Neuronal stem cell (in vitro differentiated cells): ENCODE measurements around the gene LRRC32.
A peak's percentile ranks its signal among the peaks of the same experiment; 100 is the strongest.

Experiments
- DNase-seq: peaks from one replicate; pipeline ENCODE4 v3.0.0-alpha.2; 2013; ENCODE audit warnings: low spot score
- H2AFZ ChIP-seq: one replicate; pipeline ENCODE4 v1.6.1; 2013; ENCODE audit warnings: mild to moderate bottlenecking, low read length, inconsistent platforms
- H2AK5ac ChIP-seq: 2 replicates; pipeline ENCODE4 v1.6.1; 2013; ENCODE audit warnings: low read depth, mild to moderate bottlenecking, inconsistent platforms, low read length, moderate library complexity, mixed read lengths
- H2BK120ac ChIP-seq: 2 replicates; pipeline ENCODE4 v1.6.1; 2013; ENCODE audit warnings: low read depth, mild to moderate bottlenecking, inconsistent platforms, low read length, moderate library complexity, mixed read lengths
- H2BK12ac ChIP-seq: one replicate; pipeline ENCODE4 v1.6.1; 2013; ENCODE audit warnings: low read length, inconsistent platforms
- H2BK15ac ChIP-seq: 2 replicates; pipeline ENCODE4 v1.6.1; 2013; ENCODE audit warnings: mild to moderate bottlenecking, low read length, inconsistent platforms, mixed read lengths
- H2BK5ac ChIP-seq: one replicate; pipeline ENCODE4 v1.6.1; 2013; ENCODE audit warnings: inconsistent platforms, mild to moderate bottlenecking, low read length, moderate library complexity
- H3K14ac ChIP-seq: one replicate; pipeline ENCODE4 v1.6.1; 2013; ENCODE audit warnings: low read length, inconsistent platforms
- H3K18ac ChIP-seq: 2 replicates; pipeline ENCODE4 v1.6.1; 2013; ENCODE audit warnings: low read length, inconsistent platforms
- H3K23ac ChIP-seq: 2 replicates; pipeline ENCODE4 v1.6.1; 2013; ENCODE audit warnings: low read depth, mild to moderate bottlenecking, mixed read lengths, low read length, inconsistent platforms; ENCODE audit not compliant: poor library complexity
- H3K27ac ChIP-seq: replicated peaks from 3 replicates; pipeline ENCODE4 v1.5.1; 2013; ENCODE audit warnings: low read length, inconsistent platforms
- H3K27me3 ChIP-seq, 3 experiments: 2 replicates each; pipeline ENCODE4 v1.6.1; 2013; ENCODE audit warnings: low read length in 3 of 3, mild to moderate bottlenecking in 2 of 3, inconsistent platforms in 1 of 3, low read depth in 1 of 3, mixed read lengths in 1 of 3, moderate library complexity in 1 of 3; ENCODE audit not compliant: control insufficient read depth in 3 of 3, insufficient read depth in 3 of 3
- H3K36me3 ChIP-seq, 2 donors: replicated peaks in 1 of 2; 2 replicates each; pipeline ENCODE4 v1.6.1; 2013; ENCODE audit warnings: low read length in 2 of 2; ENCODE audit not compliant: control insufficient read depth in 2 of 2, insufficient read depth in 2 of 2
- H3K4ac ChIP-seq: 2 replicates; pipeline ENCODE4 v1.6.1; 2013; ENCODE audit warnings: inconsistent platforms, mild to moderate bottlenecking, low read length, moderate library complexity
- H3K4me1 ChIP-seq, 2 donors: 1 replicate in 1 of 2; 2 replicates in 1 of 2; pipeline ENCODE4 v1.6.1; 2013; ENCODE audit warnings: low read length in 2 of 2, low read depth in 1 of 2; ENCODE audit not compliant: control insufficient read depth in 2 of 2, insufficient read depth in 1 of 2
- H3K4me2 ChIP-seq: one replicate; pipeline ENCODE4 v1.6.1; 2013; ENCODE audit warnings: mild to moderate bottlenecking, low read length, inconsistent platforms; ENCODE audit not compliant: insufficient read depth, poor library complexity, severe bottlenecking
- H3K4me3 ChIP-seq, 2 donors: 2 replicates each; pipeline ENCODE4 v1.5.1; 2013; ENCODE audit warnings: low read length in 2 of 2, mild to moderate bottlenecking in 2 of 2, inconsistent platforms in 1 of 2, moderate library complexity in 1 of 2
- H3K79me1 ChIP-seq: one replicate; pipeline ENCODE4 v1.6.1; 2013; ENCODE audit warnings: low read depth, mild to moderate bottlenecking, inconsistent platforms, low read length, moderate library complexity
- H3K9ac ChIP-seq: one replicate; pipeline ENCODE4 v1.6.1; 2013; ENCODE audit warnings: mild to moderate bottlenecking, low read depth, low read length, inconsistent platforms; ENCODE audit not compliant: poor library complexity
- H3K9me3 ChIP-seq, 2 donors: replicated peaks in 1 of 2; 2 replicates each; pipeline versions ENCODE3 to v1.6.1; 2013; ENCODE audit warnings: low read length in 2 of 2, mild to moderate bottlenecking in 2 of 2, inconsistent platforms in 1 of 2, low read depth in 1 of 2, mixed read lengths in 1 of 2, moderate library complexity in 1 of 2; ENCODE audit not compliant: control insufficient read depth in 2 of 2, insufficient read depth in 1 of 2
- H4K8ac ChIP-seq: one replicate; pipeline ENCODE4 v1.6.1; 2013; ENCODE audit warnings: low read depth, mild to moderate bottlenecking, inconsistent platforms, low read length, moderate library complexity
- H4K91ac ChIP-seq: one replicate; pipeline ENCODE4 v1.6.1; 2013; ENCODE audit warnings: low read length, low read depth, mild to moderate bottlenecking, inconsistent platforms; ENCODE audit not compliant: poor library complexity
- WGBS, 2 donors: extraction: QIAGEN DNeasy Blood & Tissue Kit; methylation state at CpG; one replicate each; pipeline ENCODE4 v1.1.7; 2013; ENCODE audit warnings: missing lambda C conversion rate in 2 of 2, mixed read lengths in 1 of 2; ENCODE audit not compliant: insufficient read length in 2 of 2, insufficient replicate concordance in 1 of 2; ENCODE audit errors: extremely low coverage in 2 of 2; 5-methylcytosine and 5-hydroxymethylcytosine counted together

The LRRC32 gene

GRCh38 chr11:76658231-76658630 lies 12.3 kb downstream of the LRRC32 start:
- H3K18ac ChIP-seq, result no peak overlapping the region
- no peak overlapping the region for H3K27ac ChIP-seq
- no peak overlapping the region for H2AK5ac ChIP-seq
- no peak overlapping the region for H4K91ac ChIP-seq
- H3K14ac ChIP-seq, result no peak overlapping the region
- no peak overlapping the region for H2BK120ac ChIP-seq
- no peaks in the 10 kb centered on the region for H3K79me1 ChIP-seq
- no peak overlapping the region for H2BK15ac ChIP-seq
- H3K27me3 ChIP-seq, result peaks cover 0 to 20% (median 0%) of the 10 kb centered on the region in 3 experiments
- no peak overlapping the region for H2BK5ac ChIP-seq
- H3K4me2 ChIP-seq, result no peak overlapping the region
- no peak overlapping the region for H3K9ac ChIP-seq
- no peak for DNase-seq
- no peak overlapping the region for H3K23ac ChIP-seq
- H2BK12ac ChIP-seq, result no peak overlapping the region
- H3K4me1 ChIP-seq, result peaks cover 0 to 3% of the 10 kb centered on the region in 2 donors
- H2AFZ ChIP-seq, result no peak overlapping the region
- H3K4ac ChIP-seq, result no peak overlapping the region
- no CpG with 5 or more reads among the region's 3 CpGs for WGBS, 2 donors
- H3K9me3 ChIP-seq, result no peaks in the 10 kb centered on the region
- H3K36me3 ChIP-seq, result no peaks in the 10 kb centered on the region
- no peak overlapping the region for H4K8ac ChIP-seq
- no peak overlapping the region for H3K4me3 ChIP-seq

- Histone ChIP-seq H3K36me3 (no peaks in the 10 kb centered on the region), H3K9ac (peak overlapping the region; percentile 50), H2AFZ (peak overlapping the region; percentile 62), H3K9me3 (no peaks in the 10 kb centered on the region), H3K4me3 (no peak overlapping the region), H2BK5ac (no peak overlapping the region), H3K14ac (no peak overlapping the region), H4K91ac (no peak overlapping the region), H3K18ac (no peak overlapping the region), H3K4me2 (no peak overlapping the region), H3K79me1 (no peaks in the 10 kb centered on the region), H2BK12ac (no peak overlapping the region), H3K27me3 (peaks cover 0 to 19% (median 0%) of the 10 kb centered on the region in 3 experiments), H3K4me1 (peaks cover 0 to 3% of the 10 kb centered on the region in 2 donors), H4K8ac (no peak overlapping the region), H3K23ac (no peak overlapping the region), H2AK5ac (peak overlapping the region; percentile 60), H2BK120ac (peak overlapping the region; percentile 34), H3K27ac (no peak overlapping the region), H2BK15ac (peak overlapping the region; percentile 22), H3K4ac (peak overlapping the region; percentile 10)
- DNase-seq, result no peak
- WGBS, 2 donors, result no CpG with 5 or more reads among the region's 14 CpGs
These were observed 13.1 kb downstream of the LRRC32 start for GRCh38 chr11:76657187-76658170.

- DNase-seq, result no peak
- H3K18ac ChIP-seq, result peak overlapping the region; percentile 3
- no peak overlapping the region for H3K4ac ChIP-seq
- H3K9ac ChIP-seq, result no peak overlapping the region
- H4K8ac ChIP-seq, result no peak overlapping the region
- peak overlapping the region; percentile 60 for H2AK5ac ChIP-seq
- no peak overlapping the region for H4K91ac ChIP-seq
- no CpG with 5 or more reads among the region's 7 CpGs for WGBS, 2 donors
- H3K4me2 ChIP-seq, result no peak overlapping the region
- no peaks in the 10 kb centered on the region for H3K79me1 ChIP-seq
- H2BK15ac ChIP-seq, result peak overlapping the region; percentile 22
- no peak overlapping the region for H2BK12ac ChIP-seq
- H3K4me3 ChIP-seq, result no peak overlapping the region
- no peaks in the 10 kb centered on the region for H3K36me3 ChIP-seq
- H3K9me3 ChIP-seq, result no peaks in the 10 kb centered on the region
- peaks cover 0 to 19% (median 0%) of the 10 kb centered on the region in 3 experiments for H3K27me3 ChIP-seq
- H2BK5ac ChIP-seq, result no peak overlapping the region
- no peak overlapping the region for H3K23ac ChIP-seq
- H3K27ac ChIP-seq, result no peak overlapping the region
- peaks cover 0 to 3% of the 10 kb centered on the region in 2 donors for H3K4me1 ChIP-seq
- peak overlapping the region; percentile 34 for H2BK120ac ChIP-seq
- peak overlapping the region; percentile 62 for H2AFZ ChIP-seq
- no peak overlapping the region for H3K14ac ChIP-seq
These were observed 13.9 kb downstream of the LRRC32 start for GRCh38 chr11:76656571-76657081.

GRCh38 chr11:76656050-76656531 lies 14.5 kb downstream of the LRRC32 start:
- Histone ChIP-seq H4K8ac (no peak overlapping the region), H2BK15ac (peak overlapping the region; percentile 76), H3K4me3 (no peak overlapping the region), H2AFZ (no peak overlapping the region), H3K27me3 (peaks cover 0 to 17% (median 0%) of the 10 kb centered on the region in 3 experiments), H3K4me2 (no peak overlapping the region), H3K36me3 (no peaks in the 10 kb centered on the region), H3K9me3 (no peaks in the 10 kb centered on the region), H3K23ac (no peak overlapping the region), H3K9ac (no peak overlapping the region), H2BK12ac (no peak overlapping the region), H3K4me1 (peaks cover 0 to 3% of the 10 kb centered on the region in 2 donors), H3K18ac (no peak overlapping the region), H3K79me1 (no peaks in the 10 kb centered on the region), H3K4ac (no peak overlapping the region), H3K27ac (no peak overlapping the region), H4K91ac (no peak overlapping the region), H3K14ac (no peak overlapping the region), H2BK120ac (peak overlapping the region; percentile 4), H2BK5ac (no peak overlapping the region), H2AK5ac (peak overlapping the region; percentile 54)
- WGBS, 2 donors, result no CpG with 5 or more reads among the region's 8 CpGs
- DNase-seq, result no peak
